ENCODE data around the gene HS2ST1.

HS2ST1 gene

DNA sequence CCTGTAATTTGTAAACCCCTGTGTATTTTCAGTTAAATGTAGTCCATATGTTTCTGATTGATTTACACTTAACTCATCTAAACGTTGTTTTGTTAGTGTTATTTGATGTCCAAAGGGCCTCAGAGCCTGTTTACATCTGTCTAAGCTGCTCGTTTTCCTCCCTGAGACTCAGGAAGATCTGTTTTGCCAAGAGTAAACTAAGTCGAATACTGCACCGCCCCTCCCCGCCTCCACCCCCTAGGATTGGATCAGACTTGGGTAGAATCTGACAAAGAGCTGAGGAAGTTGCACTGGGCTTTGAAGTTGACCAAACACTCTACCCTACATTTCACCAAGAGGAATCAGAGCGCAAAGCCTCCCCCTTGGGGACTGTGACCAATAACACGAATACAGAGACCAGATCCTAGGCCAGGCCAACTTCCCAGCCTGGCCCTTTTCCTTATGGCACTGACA is 207.3 kb downstream of the HS2ST1 start:
- Histone ChIP-seq H3K36me3 (ENCODE audit: insufficient read depth, low read length) (no peaks in the 10 kb centered on the region), H3K27ac (ENCODE audit: low read depth, low read length, poor library complexity, severe bottlenecking) (no peak overlapping the region), H3K4me2 (ENCODE audit: low read length) (no peak overlapping the region), H3K27me3 (ENCODE audit: insufficient read depth, low read length) (no peaks in the 10 kb centered on the region), H3F3A (ENCODE audit: insufficient read depth, low read length) (no peaks in the 10 kb centered on the region), H3K9me2 (ENCODE audit: low read depth, low read length) (no peaks in the 10 kb centered on the region), H4K20me1 (ENCODE audit: insufficient read depth, low read length) (no peaks in the 10 kb centered on the region), H2AFZ (ENCODE audit: low read length) (no peak overlapping the region), H3K9ac (ENCODE audit: low read length) (no peak overlapping the region), H3K9me3 (ENCODE audit: low read length) (no peaks in the 10 kb centered on the region), H3K4me1 (ENCODE audit: insufficient read depth, low read length, severe bottlenecking) (no peaks in the 10 kb centered on the region), H3K4me3 (ENCODE audit: low read depth, low read length, poor library complexity, severe bottlenecking) (no peak overlapping the region), H3K79me2 (ENCODE audit: insufficient read depth, low read length) (no peaks in the 10 kb centered on the region)
- TF ChIP-seq, protein P1, sequence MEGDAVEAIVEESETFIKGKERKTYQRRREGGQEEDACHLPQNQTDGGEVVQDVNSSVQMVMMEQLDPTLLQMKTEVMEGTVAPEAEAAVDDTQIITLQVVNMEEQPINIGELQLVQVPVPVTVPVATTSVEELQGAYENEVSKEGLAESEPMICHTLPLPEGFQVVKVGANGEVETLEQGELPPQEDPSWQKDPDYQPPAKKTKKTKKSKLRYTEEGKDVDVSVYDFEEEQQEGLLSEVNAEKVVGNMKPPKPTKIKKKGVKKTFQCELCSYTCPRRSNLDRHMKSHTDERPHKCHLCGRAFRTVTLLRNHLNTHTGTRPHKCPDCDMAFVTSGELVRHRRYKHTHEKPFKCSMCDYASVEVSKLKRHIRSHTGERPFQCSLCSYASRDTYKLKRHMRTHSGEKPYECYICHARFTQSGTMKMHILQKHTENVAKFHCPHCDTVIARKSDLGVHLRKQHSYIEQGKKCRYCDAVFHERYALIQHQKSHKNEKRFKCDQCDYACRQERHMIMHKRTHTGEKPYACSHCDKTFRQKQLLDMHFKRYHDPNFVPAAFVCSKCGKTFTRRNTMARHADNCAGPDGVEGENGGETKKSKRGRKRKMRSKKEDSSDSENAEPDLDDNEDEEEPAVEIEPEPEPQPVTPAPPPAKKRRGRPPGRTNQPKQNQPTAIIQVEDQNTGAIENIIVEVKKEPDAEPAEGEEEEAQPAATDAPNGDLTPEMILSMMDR (IDR thresholded peaks at IDR 0.05; ENCODE audit: low read length): no peak
- no peak for TF ChIP-seq EZH2 (IDR thresholded peaks at IDR 0.05; ENCODE audit: borderline replicate concordance, low read length)

DNA sequence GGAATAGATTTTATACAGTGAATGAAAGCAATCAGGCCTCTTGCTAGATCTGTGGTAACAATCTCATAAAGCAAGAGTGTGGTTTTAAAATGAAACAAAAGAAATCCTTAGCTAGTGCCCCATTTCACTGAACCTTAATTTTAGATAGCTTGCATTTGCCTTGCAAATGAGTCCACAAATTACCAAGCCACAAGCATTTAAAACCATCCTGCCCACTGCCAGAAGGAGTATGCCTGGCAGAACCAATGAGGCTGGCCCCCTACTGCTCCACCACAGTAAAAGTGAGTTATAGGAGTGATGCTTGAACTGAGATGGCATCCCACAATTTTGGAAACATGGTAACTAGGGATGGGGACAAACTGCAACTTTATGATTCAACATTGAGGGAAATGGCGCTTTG is 207.8 kb downstream of the HS2ST1 start:
- H3K9me3 ChIP-seq (ENCODE audit: low read length): no peaks in the 10 kb centered on the region
- H3K4me1 ChIP-seq (ENCODE audit: insufficient read depth, low read length, severe bottlenecking): no peaks in the 10 kb centered on the region
- H2AFZ ChIP-seq (ENCODE audit: low read length): no peak overlapping the region
- H3K9me2 ChIP-seq (ENCODE audit: low read depth, low read length): no peaks in the 10 kb centered on the region
- H3F3A ChIP-seq (ENCODE audit: insufficient read depth, low read length): no peaks in the 10 kb centered on the region
- no peaks in the 10 kb centered on the region for H3K27me3 ChIP-seq (ENCODE audit: insufficient read depth, low read length)
- no peaks in the 10 kb centered on the region for H4K20me1 ChIP-seq (ENCODE audit: insufficient read depth, low read length)
- TF ChIP-seq, protein P1 (IDR thresholded peaks at IDR 0.05; ENCODE audit: low read length): no peak
- no peak for TF ChIP-seq EZH2 (IDR thresholded peaks at IDR 0.05; ENCODE audit: borderline replicate concordance, low read length)
- no peak overlapping the region for H3K4me3 ChIP-seq (ENCODE audit: low read depth, low read length, poor library complexity, severe bottlenecking)
- H3K9ac ChIP-seq (ENCODE audit: low read length): no peak overlapping the region
- no peaks in the 10 kb centered on the region for H3K36me3 ChIP-seq (ENCODE audit: insufficient read depth, low read length)
- H3K27ac ChIP-seq (ENCODE audit: low read depth, low read length, poor library complexity, severe bottlenecking): no peak overlapping the region
- H3K79me2 ChIP-seq (ENCODE audit: insufficient read depth, low read length): no peaks in the 10 kb centered on the region
- H3K4me2 ChIP-seq (ENCODE audit: low read length): no peak overlapping the region

DNA sequence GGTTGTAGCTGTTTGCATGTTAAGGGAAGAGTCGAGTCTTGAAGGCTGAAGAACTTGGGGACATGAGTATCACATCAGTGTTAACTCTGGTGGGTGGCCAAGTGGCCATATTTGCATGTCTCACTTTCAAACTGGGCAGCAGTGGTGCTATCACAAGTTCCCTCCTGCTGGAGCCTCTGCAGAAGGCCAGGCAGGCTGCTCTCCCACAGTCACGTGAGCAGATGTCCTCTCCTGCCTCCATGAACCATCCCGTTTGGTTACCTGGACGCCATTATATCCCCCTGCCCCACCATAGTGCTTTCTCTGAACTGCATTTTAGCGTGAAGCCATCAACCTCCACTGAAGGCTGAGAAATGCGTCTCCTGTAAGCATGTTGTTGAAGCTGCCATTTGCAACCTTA is 209.2 kb downstream of the HS2ST1 start:
- Histone ChIP-seq H3K36me3 (ENCODE audit: insufficient read depth, low read length) (no peaks in the 10 kb centered on the region), H3K4me3 (ENCODE audit: low read depth, low read length, poor library complexity, severe bottlenecking) (no peak overlapping the region), H3K4me1 (ENCODE audit: insufficient read depth, low read length, severe bottlenecking) (no peaks in the 10 kb centered on the region), H3K4me2 (ENCODE audit: low read length) (no peak overlapping the region), H3F3A (ENCODE audit: insufficient read depth, low read length) (no peaks in the 10 kb centered on the region), H2AFZ (ENCODE audit: low read length) (no peak overlapping the region), H3K9me2 (ENCODE audit: low read depth, low read length) (no peaks in the 10 kb centered on the region), H3K27me3 (ENCODE audit: insufficient read depth, low read length) (no peaks in the 10 kb centered on the region), H3K27ac (ENCODE audit: low read depth, low read length, poor library complexity, severe bottlenecking) (no peak overlapping the region), H3K9ac (ENCODE audit: low read length) (no peak overlapping the region), H3K79me2 (ENCODE audit: insufficient read depth, low read length) (no peaks in the 10 kb centered on the region), H4K20me1 (ENCODE audit: insufficient read depth, low read length) (no peaks in the 10 kb centered on the region), H3K9me3 (ENCODE audit: low read length) (no peaks in the 10 kb centered on the region)
- TF ChIP-seq, protein P1 (IDR thresholded peaks at IDR 0.05; ENCODE audit: low read length): no peak
- TF ChIP-seq EZH2 (IDR thresholded peaks at IDR 0.05; ENCODE audit: borderline replicate concordance, low read length): no peak

All from OCI-LY1 (cell line).